ENCODE results near the gene APLF. TPM values are rescaled to one million over a fixed set of nuclear protein-coding genes. Genes with fewer than 3 reads are reported as not detected.
"Not testable (repeated sequence)": the region's sequence is repeated elsewhere in the genome, so short reads cannot be mapped to it uniquely, and the experiment has no call there.

APLF gene
- total and polyA plus RNA-seq, 2 experiments from 2014 or later, result 1.5 to 5.0 TPM

DNA sequence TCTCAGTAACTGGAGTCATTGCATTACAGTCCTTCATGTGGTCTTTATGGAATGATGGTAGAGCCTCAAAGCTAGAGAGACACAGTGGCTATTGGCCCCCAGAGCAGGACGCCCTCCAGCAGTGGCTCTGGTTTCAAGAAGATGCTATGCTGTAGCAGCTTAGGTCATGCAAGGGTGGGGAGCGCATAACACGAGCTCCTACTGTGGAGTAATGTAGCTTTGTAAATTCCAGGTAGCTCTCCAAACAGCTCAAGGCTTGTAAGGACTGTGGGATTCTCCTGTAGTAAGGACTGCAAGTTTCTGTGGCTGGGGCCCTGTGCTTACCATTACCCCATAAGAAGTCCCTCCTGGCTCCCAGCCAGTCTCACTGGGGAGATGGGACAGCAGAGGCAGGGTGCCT, 15.6 kb downstream of the APLF start:
- Histone ChIP-seq H3K27me3 (no peaks in the 10 kb centered on the region), H4K20me1 (ENCODE audit: insufficient read depth, poor library complexity, severe bottlenecking) (no peaks in the 10 kb centered on the region), H3K79me2 (peaks cover 3% of the 10 kb centered on the region), H3K4me1 (ENCODE audit: insufficient read depth) (no peaks in the 10 kb centered on the region), H3K4me2 (no peak overlapping the region), H3K9me3 (ENCODE audit: low read depth) (no peaks in the 10 kb centered on the region), H3K27ac (no peak overlapping the region), H3K9me2 (replicated peaks; ENCODE audit: insufficient read depth) (no peaks in the 10 kb centered on the region), H3K36me3 (replicated peaks; ENCODE audit: insufficient read depth, low read depth) (no peaks in the 10 kb centered on the region), H2AFZ (no peak overlapping the region), H3K4me3 (no peak overlapping the region)
- 83% methylated on average over 3 of the region's 3 CpGs for WGBS (ENCODE audit: low lambda C conversion rate, missing lambda C conversion rate)
- TF ChIP-seq, protein P1, sequence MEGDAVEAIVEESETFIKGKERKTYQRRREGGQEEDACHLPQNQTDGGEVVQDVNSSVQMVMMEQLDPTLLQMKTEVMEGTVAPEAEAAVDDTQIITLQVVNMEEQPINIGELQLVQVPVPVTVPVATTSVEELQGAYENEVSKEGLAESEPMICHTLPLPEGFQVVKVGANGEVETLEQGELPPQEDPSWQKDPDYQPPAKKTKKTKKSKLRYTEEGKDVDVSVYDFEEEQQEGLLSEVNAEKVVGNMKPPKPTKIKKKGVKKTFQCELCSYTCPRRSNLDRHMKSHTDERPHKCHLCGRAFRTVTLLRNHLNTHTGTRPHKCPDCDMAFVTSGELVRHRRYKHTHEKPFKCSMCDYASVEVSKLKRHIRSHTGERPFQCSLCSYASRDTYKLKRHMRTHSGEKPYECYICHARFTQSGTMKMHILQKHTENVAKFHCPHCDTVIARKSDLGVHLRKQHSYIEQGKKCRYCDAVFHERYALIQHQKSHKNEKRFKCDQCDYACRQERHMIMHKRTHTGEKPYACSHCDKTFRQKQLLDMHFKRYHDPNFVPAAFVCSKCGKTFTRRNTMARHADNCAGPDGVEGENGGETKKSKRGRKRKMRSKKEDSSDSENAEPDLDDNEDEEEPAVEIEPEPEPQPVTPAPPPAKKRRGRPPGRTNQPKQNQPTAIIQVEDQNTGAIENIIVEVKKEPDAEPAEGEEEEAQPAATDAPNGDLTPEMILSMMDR (IDR thresholded peaks at IDR 0.05; ENCODE audit: poor library complexity), result no peak
- TF ChIP-seq EZH2 (IDR thresholded peaks at IDR 0.05; ENCODE audit: borderline replicate concordance), result no peak
- no peak for TF ChIP-seq EZH2phosphoT487 (IDR thresholded peaks at IDR 0.05; ENCODE audit: low read depth, severe bottlenecking, unreplicated experiment)
- DNase-seq (ENCODE audit: low spot score), result no peak

DNA sequence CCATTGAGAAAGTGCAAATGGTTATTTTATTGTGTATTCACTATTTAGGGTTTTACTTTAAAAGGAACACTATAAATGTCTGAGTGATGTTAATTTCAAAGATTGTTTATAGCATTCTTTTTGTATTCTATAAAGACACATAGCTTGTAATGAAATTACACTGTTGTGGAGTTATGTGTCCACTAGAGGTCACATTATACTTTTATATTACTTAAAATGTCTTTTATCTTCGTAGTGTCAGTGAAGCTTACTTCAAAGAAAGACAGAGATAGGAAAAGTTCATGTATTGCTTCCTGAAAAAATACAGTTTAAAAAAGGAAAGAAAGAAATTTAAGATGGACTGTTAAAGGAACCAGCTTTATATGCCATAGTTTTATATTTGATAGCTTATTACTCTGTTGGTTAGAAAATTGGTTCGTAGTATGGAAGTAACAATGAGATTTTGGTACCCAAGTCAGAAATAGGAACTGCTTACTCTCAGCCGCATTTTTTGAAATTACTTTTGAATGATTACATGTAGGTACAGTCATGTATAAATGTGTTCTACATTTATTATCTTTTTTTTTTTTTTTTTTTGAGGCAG, 20.5 kb downstream of the APLF start:
- TF ChIP-seq EZH2 (IDR thresholded peaks at IDR 0.05; ENCODE audit: borderline replicate concordance), result no peak
- TF ChIP-seq, protein P1 (IDR thresholded peaks at IDR 0.05; ENCODE audit: poor library complexity), result peak; percentile 64
- Histone ChIP-seq H3K79me2 (no peaks in the 10 kb centered on the region), H3K4me2 (no peak overlapping the region), H3K27ac (no peak overlapping the region), H3K9me3 (ENCODE audit: low read depth) (no peaks in the 10 kb centered on the region), H4K20me1 (ENCODE audit: insufficient read depth, poor library complexity, severe bottlenecking) (no peaks in the 10 kb centered on the region), H3K9me2 (replicated peaks; ENCODE audit: insufficient read depth) (no peaks in the 10 kb centered on the region), H3K4me1 (ENCODE audit: insufficient read depth) (no peaks in the 10 kb centered on the region), H3K27me3 (no peaks in the 10 kb centered on the region), H3K36me3 (replicated peaks; ENCODE audit: insufficient read depth, low read depth) (no peaks in the 10 kb centered on the region), H3K4me3 (no peak overlapping the region), H2AFZ (no peak overlapping the region)
- DNase-seq (ENCODE audit: low spot score), result peak; percentile 23
- WGBS (ENCODE audit: low lambda C conversion rate, missing lambda C conversion rate), result 68% methylated on average over 3 of the region's 3 CpGs

DNA sequence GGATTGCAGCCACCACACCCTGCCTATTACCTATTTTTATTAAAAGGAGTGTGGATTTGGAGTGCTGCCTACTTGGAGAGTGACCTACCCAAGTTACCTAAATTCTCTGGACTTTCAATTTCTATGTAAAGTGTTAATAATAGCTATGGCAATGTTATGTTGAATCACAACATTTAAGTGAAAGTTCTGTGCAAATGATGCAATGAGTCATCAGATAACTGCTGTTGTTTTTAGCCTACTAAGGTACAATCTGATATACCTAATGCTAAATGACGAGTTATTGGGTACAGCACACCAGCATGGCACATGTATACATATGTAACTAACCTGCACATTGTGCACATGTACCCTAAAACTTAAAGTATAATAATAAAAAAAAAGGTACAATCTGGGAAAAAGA, 21.2 kb downstream of the APLF start:
- H3K4me1 ChIP-seq (ENCODE audit: insufficient read depth); H2AFZ ChIP-seq; H3K9me2 ChIP-seq (replicated peaks; ENCODE audit: insufficient read depth); H3K9me3 ChIP-seq (ENCODE audit: low read depth); H4K20me1 ChIP-seq (ENCODE audit: insufficient read depth, poor library complexity, severe bottlenecking); H3K4me2 ChIP-seq; H3K36me3 ChIP-seq (replicated peaks; ENCODE audit: insufficient read depth, low read depth); H3K4me3 ChIP-seq; H3K27ac ChIP-seq; H3K27me3 ChIP-seq; DNase-seq (ENCODE audit: low spot score); H3K79me2 ChIP-seq: not testable (repeated sequence)
- 85% methylated on average over 1 of the region's 1 CpG for WGBS (ENCODE audit: low lambda C conversion rate, missing lambda C conversion rate)

DNA sequence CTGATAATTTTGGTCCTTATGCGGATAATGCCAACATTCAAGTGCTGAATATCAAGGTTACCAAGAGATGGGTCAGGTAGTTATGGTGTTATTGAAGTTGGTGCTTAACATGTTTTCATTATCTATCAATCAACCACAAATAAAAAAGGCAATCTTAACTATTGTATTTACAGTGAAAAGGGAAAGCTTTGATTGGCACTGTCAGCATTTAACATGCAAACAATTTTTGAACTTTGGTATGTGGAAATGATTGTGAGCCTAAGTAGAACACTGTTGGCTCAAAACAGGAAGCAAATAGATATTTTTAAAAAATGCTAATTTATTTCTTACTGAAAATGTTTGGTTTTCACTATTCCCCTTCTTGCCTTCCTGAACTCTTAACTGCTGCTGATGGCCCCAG, 21.9 kb downstream of the APLF start:
- no peaks in the 10 kb centered on the region for H3K27me3 ChIP-seq
- H3K9me3 ChIP-seq (ENCODE audit: low read depth), result no peaks in the 10 kb centered on the region
- no peaks in the 10 kb centered on the region for H3K36me3 ChIP-seq (replicated peaks; ENCODE audit: insufficient read depth, low read depth)
- no peak for DNase-seq (ENCODE audit: low spot score)
- TF ChIP-seq EZH2phosphoT487 (IDR thresholded peaks at IDR 0.05; ENCODE audit: low read depth, severe bottlenecking, unreplicated experiment), result no peak
- H3K4me1 ChIP-seq (ENCODE audit: insufficient read depth), result no peaks in the 10 kb centered on the region
- H2AFZ ChIP-seq, result no peak overlapping the region
- no peak overlapping the region for H3K4me2 ChIP-seq
- no peaks in the 10 kb centered on the region for H3K9me2 ChIP-seq (replicated peaks; ENCODE audit: insufficient read depth)
- no peak overlapping the region for H3K27ac ChIP-seq
- no peak overlapping the region for H3K4me3 ChIP-seq
- H3K79me2 ChIP-seq, result no peaks in the 10 kb centered on the region
- 91% methylated on average over 1 of the region's 1 CpG for WGBS (ENCODE audit: low lambda C conversion rate, missing lambda C conversion rate)
- H4K20me1 ChIP-seq (ENCODE audit: insufficient read depth, poor library complexity, severe bottlenecking), result no peaks in the 10 kb centered on the region
